ENCODE data around the gene UBE2U.

UBE2U gene

GRCh38 chr1:64175639-64176038 is 27.8 kb upstream of the UBE2U start:
- DNase-seq (ENCODE audit: low read depth in 1 of 2, low spot score in 1 of 2): no peak
- in situ Hi-C loops (cut with HindIII; ENCODE audit: low pct_unique_long_range_greater_than_20kb, low sequenced_read_pairs): no loop called here
- TF ChIP-seq JUND (IDR thresholded peaks at IDR 0.05; ENCODE audit: low read depth): no peak

GRCh38 chr1:64176659-64177058 is 26.8 kb upstream of the UBE2U start:
- DNase-seq (ENCODE audit: low read depth in 1 of 2, low spot score in 1 of 2): no peak
- no peak for TF ChIP-seq JUND (IDR thresholded peaks at IDR 0.05; ENCODE audit: low read depth)
- in situ Hi-C loops (cut with HindIII; ENCODE audit: low pct_unique_long_range_greater_than_20kb, low sequenced_read_pairs): no loop called here

GRCh38 chr1:64179588-64179987 is 23.8 kb upstream of the UBE2U start:
- DNase-seq (ENCODE audit: low read depth in 1 of 2, low spot score in 1 of 2): no peak
- in situ Hi-C loops (cut with HindIII; ENCODE audit: low pct_unique_long_range_greater_than_20kb, low sequenced_read_pairs): no loop called here
- no peak for TF ChIP-seq JUND (IDR thresholded peaks at IDR 0.05; ENCODE audit: low read depth)

GRCh38 chr1:64182207-64182606 is 21.2 kb upstream of the UBE2U start:
- in situ Hi-C loops (cut with HindIII; ENCODE audit: low pct_unique_long_range_greater_than_20kb, low sequenced_read_pairs): no loop called here
- DNase-seq (ENCODE audit: low read depth in 1 of 2, low spot score in 1 of 2): no peak
- no peak for TF ChIP-seq JUND (IDR thresholded peaks at IDR 0.05; ENCODE audit: low read depth)

- no peak for DNase-seq (ENCODE audit: low read depth in 1 of 2, low spot score in 1 of 2)
- in situ Hi-C loops (cut with HindIII; ENCODE audit: low pct_unique_long_range_greater_than_20kb, low sequenced_read_pairs): no loop called here
- no peak for TF ChIP-seq JUND (IDR thresholded peaks at IDR 0.05; ENCODE audit: low read depth)
Observed at GRCh38 chr1:64183395-64184002, 19.9 kb upstream of the UBE2U start.

GRCh38 chr1:64184003-64184440 is 19.4 kb upstream of the UBE2U start:
- peak in 1 of 2 experiments; percentile 14 for DNase-seq (ENCODE audit: low read depth in 1 of 2, low spot score in 1 of 2)
- in situ Hi-C loops (cut with HindIII; ENCODE audit: low pct_unique_long_range_greater_than_20kb, low sequenced_read_pairs): no loop called here
- TF ChIP-seq JUND (IDR thresholded peaks at IDR 0.05; ENCODE audit: low read depth): no peak

GRCh38 chr1:64186138-64186897 is 17.1 kb upstream of the UBE2U start:
- in situ Hi-C loops (cut with HindIII; ENCODE audit: low pct_unique_long_range_greater_than_20kb, low sequenced_read_pairs): no loop called here
- no peak for DNase-seq (ENCODE audit: low read depth in 1 of 2, low spot score in 1 of 2)
- TF ChIP-seq JUND (IDR thresholded peaks at IDR 0.05; ENCODE audit: low read depth): no peak

GRCh38 chr1:64186898-64187280 is 16.5 kb upstream of the UBE2U start:
- in situ Hi-C loops (cut with HindIII; ENCODE audit: low pct_unique_long_range_greater_than_20kb, low sequenced_read_pairs): no loop called here
- no peak for DNase-seq (ENCODE audit: low read depth in 1 of 2, low spot score in 1 of 2)
- TF ChIP-seq JUND (IDR thresholded peaks at IDR 0.05; ENCODE audit: low read depth): no peak

GRCh38 chr1:64187646-64188045 is 15.8 kb upstream of the UBE2U start:
- no peak for DNase-seq (ENCODE audit: low read depth in 1 of 2, low spot score in 1 of 2)
- no peak for TF ChIP-seq JUND (IDR thresholded peaks at IDR 0.05; ENCODE audit: low read depth)
- in situ Hi-C loops (cut with HindIII; ENCODE audit: low pct_unique_long_range_greater_than_20kb, low sequenced_read_pairs): no loop called here

- DNase-seq (ENCODE audit: low read depth in 1 of 2, low spot score in 1 of 2): no peak
- no peak for TF ChIP-seq JUND (IDR thresholded peaks at IDR 0.05; ENCODE audit: low read depth)
- in situ Hi-C loops (cut with HindIII; ENCODE audit: low pct_unique_long_range_greater_than_20kb, low sequenced_read_pairs): no loop called here
Observed at GRCh38 chr1:64192290-64192689, 11.1 kb upstream of the UBE2U start.

GRCh38 chr1:64194168-64195080 is 9.0 kb upstream of the UBE2U start:
- DNase-seq (ENCODE audit: low read depth in 1 of 2, low spot score in 1 of 2): no peak
- TF ChIP-seq JUND (IDR thresholded peaks at IDR 0.05; ENCODE audit: low read depth): no peak
- in situ Hi-C loops (cut with HindIII; ENCODE audit: low pct_unique_long_range_greater_than_20kb, low sequenced_read_pairs): no loop called here

- in situ Hi-C loops (cut with HindIII; ENCODE audit: low pct_unique_long_range_greater_than_20kb, low sequenced_read_pairs): no loop called here
- no peak for DNase-seq (ENCODE audit: low read depth in 1 of 2, low spot score in 1 of 2)
- TF ChIP-seq JUND (IDR thresholded peaks at IDR 0.05; ENCODE audit: low read depth): no peak
Observed at GRCh38 chr1:64195081-64195395, 8.4 kb upstream of the UBE2U start.

All from T47D (cell line).